ENCODE measurements around the gene NTHL1. TPM values are rescaled to one million over a fixed set of nuclear protein-coding genes. Genes with fewer than 3 reads are reported as not detected.

The NTHL1 gene
- total and polyA plus RNA-seq, 2 of the 13 experiments (the other 11 are each of a cell fraction or from before 2014, with no cell fraction given): 47.5 to 64.9 TPM

GRCh38 chr16:2057438-2057837, 9.8 kb upstream of the NTHL1 start:
- Histone ChIP-seq H3K27ac (ENCODE audit: extremely low read length, insufficient read depth, low read length) (no peak overlapping the region), H3K79me2 (ENCODE audit: insufficient read depth, low read length) (no peaks in the 10 kb centered on the region), H4K20me1 (ENCODE audit: insufficient read depth, low read length) (no peaks in the 10 kb centered on the region), H3K9ac (ENCODE audit: insufficient read depth, low read depth, low read length) (no peak overlapping the region), H3K36me3 (replicated peaks in 1 of 2; ENCODE audit: control insufficient read depth in 1 of 2, insufficient read depth in 2 of 2, low read length in 2 of 2) (peaks cover 18 to 22% of the 10 kb centered on the region in 2 experiments; a peak in 3 of 5 replicates), H3K4me3 (replicated peaks in 1 of 3; ENCODE audit: insufficient read depth in 1 of 3, low read depth in 2 of 3, low read length in 3 of 3) (no peak overlapping the region), H3K4me2 (ENCODE audit: low read depth, low read length) (no peak overlapping the region), H3K4me1 (ENCODE audit: insufficient read depth, low read length) (no peaks in the 10 kb centered on the region), H2AFZ (ENCODE audit: low read length) (no peak overlapping the region), H3K9me3 (ENCODE audit: low read length) (no peaks in the 10 kb centered on the region), H3K27me3 (ENCODE audit: control insufficient read depth in 1 of 2, insufficient read depth in 2 of 2, low read length in 2 of 2) (no peaks in the 10 kb centered on the region)
- ChIA-PET POLR2A (interaction anchor here (2.3 kb wide), 1 partner anchor 34 kb away, joined by 14 read pairs; no protein-coding TSS in a partner anchor), CTCF (ENCODE audit: low intra/inter-chr PET ratio, low total read pairs) (interaction anchor here (3.1 kb wide), 1 partner anchor 34 kb away, joined by 15 read pairs; no protein-coding TSS in a partner anchor)
- intact Hi-C loops (cut with micrococcal nuclease; ENCODE audit: unreplicated experiment) (no loop called here), in situ Hi-C loops (cut with HindIII; ENCODE audit: extremely low pct_ligation_motif_present, low pct_unique_long_range_greater_than_20kb) (loop anchor here (5.0 kb wide), 1 partner anchor 35 kb away; no protein-coding TSS in a partner anchor)
- 95% methylated on average over 10 of the region's 10 CpGs for WGBS (ENCODE audit: low lambda C conversion rate)
- no peak for ATAC-seq
- TF ChIP-seq ZNF841 (CRISPR knock-in tag; IDR thresholded peaks at IDR 0.05; ENCODE audit: borderline replicate concordance) (no peak), RFX5 (IDR thresholded peaks at IDR 0.05; ENCODE audit: low read depth, low read length) (no peak), ZNF816 (CRISPR knock-in tag; IDR thresholded peaks at IDR 0.05; ENCODE audit: borderline replicate concordance) (no peak), ZNF724P (CRISPR knock-in tag; IDR thresholded peaks at IDR 0.05; ENCODE audit: borderline replicate concordance) (no peak)
- TF ChIP-seq, protein P1, sequence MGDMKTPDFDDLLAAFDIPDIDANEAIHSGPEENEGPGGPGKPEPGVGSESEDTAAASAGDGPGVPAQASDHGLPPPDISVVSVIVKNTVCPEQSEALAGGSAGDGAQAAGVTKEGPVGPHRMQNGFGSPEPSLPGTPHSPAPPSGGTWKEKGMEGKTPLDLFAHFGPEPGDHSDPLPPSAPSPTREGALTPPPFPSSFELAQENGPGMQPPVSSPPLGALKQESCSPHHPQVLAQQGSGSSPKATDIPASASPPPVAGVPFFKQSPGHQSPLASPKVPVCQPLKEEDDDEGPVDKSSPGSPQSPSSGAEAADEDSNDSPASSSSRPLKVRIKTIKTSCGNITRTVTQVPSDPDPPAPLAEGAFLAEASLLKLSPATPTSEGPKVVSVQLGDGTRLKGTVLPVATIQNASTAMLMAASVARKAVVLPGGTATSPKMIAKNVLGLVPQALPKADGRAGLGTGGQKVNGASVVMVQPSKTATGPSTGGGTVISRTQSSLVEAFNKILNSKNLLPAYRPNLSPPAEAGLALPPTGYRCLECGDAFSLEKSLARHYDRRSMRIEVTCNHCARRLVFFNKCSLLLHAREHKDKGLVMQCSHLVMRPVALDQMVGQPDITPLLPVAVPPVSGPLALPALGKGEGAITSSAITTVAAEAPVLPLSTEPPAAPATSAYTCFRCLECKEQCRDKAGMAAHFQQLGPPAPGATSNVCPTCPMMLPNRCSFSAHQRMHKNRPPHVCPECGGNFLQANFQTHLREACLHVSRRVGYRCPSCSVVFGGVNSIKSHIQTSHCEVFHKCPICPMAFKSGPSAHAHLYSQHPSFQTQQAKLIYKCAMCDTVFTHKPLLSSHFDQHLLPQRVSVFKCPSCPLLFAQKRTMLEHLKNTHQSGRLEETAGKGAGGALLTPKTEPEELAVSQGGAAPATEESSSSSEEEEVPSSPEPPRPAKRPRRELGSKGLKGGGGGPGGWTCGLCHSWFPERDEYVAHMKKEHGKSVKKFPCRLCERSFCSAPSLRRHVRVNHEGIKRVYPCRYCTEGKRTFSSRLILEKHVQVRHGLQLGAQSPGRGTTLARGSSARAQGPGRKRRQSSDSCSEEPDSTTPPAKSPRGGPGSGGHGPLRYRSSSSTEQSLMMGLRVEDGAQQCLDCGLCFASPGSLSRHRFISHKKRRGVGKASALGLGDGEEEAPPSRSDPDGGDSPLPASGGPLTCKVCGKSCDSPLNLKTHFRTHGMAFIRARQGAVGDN (CRISPR knock-in tag; IDR thresholded peaks at IDR 0.05): no peak
- TF ChIP-seq, protein P2, sequence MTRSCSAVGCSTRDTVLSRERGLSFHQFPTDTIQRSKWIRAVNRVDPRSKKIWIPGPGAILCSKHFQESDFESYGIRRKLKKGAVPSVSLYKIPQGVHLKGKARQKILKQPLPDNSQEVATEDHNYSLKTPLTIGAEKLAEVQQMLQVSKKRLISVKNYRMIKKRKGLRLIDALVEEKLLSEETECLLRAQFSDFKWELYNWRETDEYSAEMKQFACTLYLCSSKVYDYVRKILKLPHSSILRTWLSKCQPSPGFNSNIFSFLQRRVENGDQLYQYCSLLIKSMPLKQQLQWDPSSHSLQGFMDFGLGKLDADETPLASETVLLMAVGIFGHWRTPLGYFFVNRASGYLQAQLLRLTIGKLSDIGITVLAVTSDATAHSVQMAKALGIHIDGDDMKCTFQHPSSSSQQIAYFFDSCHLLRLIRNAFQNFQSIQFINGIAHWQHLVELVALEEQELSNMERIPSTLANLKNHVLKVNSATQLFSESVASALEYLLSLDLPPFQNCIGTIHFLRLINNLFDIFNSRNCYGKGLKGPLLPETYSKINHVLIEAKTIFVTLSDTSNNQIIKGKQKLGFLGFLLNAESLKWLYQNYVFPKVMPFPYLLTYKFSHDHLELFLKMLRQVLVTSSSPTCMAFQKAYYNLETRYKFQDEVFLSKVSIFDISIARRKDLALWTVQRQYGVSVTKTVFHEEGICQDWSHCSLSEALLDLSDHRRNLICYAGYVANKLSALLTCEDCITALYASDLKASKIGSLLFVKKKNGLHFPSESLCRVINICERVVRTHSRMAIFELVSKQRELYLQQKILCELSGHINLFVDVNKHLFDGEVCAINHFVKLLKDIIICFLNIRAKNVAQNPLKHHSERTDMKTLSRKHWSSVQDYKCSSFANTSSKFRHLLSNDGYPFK (CRISPR knock-in tag; IDR thresholded peaks at IDR 0.05; ENCODE audit: borderline replicate concordance): no peak
- no peak for FAIRE-seq
- no TSS peak for BruUV-seq (replicated peaks)
- no peak for DNase-seq (ENCODE audit: low spot score)
